CD4-positive, CD25-positive, alpha-beta regulatory T cell (primary cell): ENCODE results near the gene NAA35. TPM values are rescaled to one million over a fixed set of nuclear protein-coding genes. Genes with fewer than 3 reads are reported as not detected.

Experiments
- ATAC-seq, 2 donors: fragments of 150-1000 bp; cut with Tn5 transposase; one replicate each; pipeline ENCODE4 v1.10.0; 2021; ENCODE audit warnings: low read depth in 2 of 2, moderate number of reproducible peaks in 2 of 2, moderate library complexity in 1 of 2
- DNase-seq, 3 donors: peaks; one replicate each; pipeline versions ENCODE4 v3.0.0 to v3.0.0-alpha.2; 2012 to 2022; ENCODE audit warnings: mixed read lengths in 1 of 3
- H3K27ac ChIP-seq: one replicate; pipeline ENCODE4 v1.7.0; 2013; ENCODE audit warnings: mild to moderate bottlenecking, low read length; ENCODE audit not compliant: insufficient read depth, poor library complexity, severe bottlenecking
- H3K27me3 ChIP-seq: one replicate; pipeline ENCODE4 v1.7.0; 2013; ENCODE audit warnings: low read length; ENCODE audit not compliant: control insufficient read depth, insufficient read depth
- H3K36me3 ChIP-seq: one replicate; pipeline ENCODE4 v1.7.0; 2013; ENCODE audit warnings: mild to moderate bottlenecking, low read length, moderate library complexity; ENCODE audit not compliant: control insufficient read depth, insufficient read depth
- H3K4me1 ChIP-seq: 2 replicates; pipeline ENCODE4 v1.7.0; 2013; ENCODE audit warnings: mild to moderate bottlenecking, low read length; ENCODE audit not compliant: insufficient read depth, control insufficient read depth, poor library complexity, severe bottlenecking
- H3K4me3 ChIP-seq: one replicate; pipeline ENCODE4 v1.7.0; 2013; ENCODE audit warnings: low read depth, mild to moderate bottlenecking, low read length, moderate library complexity
- H3K9me3 ChIP-seq, 2 experiments: 1 replicate in 1 of 2; 2 replicates in 1 of 2; pipeline ENCODE4 v1.7.0; 2013; ENCODE audit warnings: low read length in 2 of 2, mild to moderate bottlenecking in 1 of 2, moderate library complexity in 1 of 2; ENCODE audit not compliant: control insufficient read depth in 2 of 2
- H3K27ac Mint-ChIP-seq, 3 donors: one replicate each; pipeline ENCODE4 v1.8.0; 2020 to 2022; ENCODE audit warnings: mild to moderate bottlenecking in 3 of 3, mixed read lengths in 3 of 3, moderate library complexity in 2 of 3
- H3K27me3 Mint-ChIP-seq: one replicate; pipeline ENCODE4 v1.8.0; 2022; ENCODE audit warnings: mild to moderate bottlenecking, mixed read lengths
- H3K36me3 Mint-ChIP-seq: one replicate; pipeline ENCODE4 v1.8.0; 2020; ENCODE audit warnings: mixed read lengths
- H3K4me1 Mint-ChIP-seq, 4 donors: one replicate each; pipeline ENCODE4 v1.8.0; 2020 to 2022; ENCODE audit warnings: mixed read lengths in 4 of 4, mild to moderate bottlenecking in 1 of 4
- H3K4me3 Mint-ChIP-seq, 4 donors: one replicate each; pipeline ENCODE4 v1.8.0; 2020 to 2022; ENCODE audit warnings: mild to moderate bottlenecking in 4 of 4, mixed read lengths in 4 of 4, moderate library complexity in 3 of 4
- H3K9me3 Mint-ChIP-seq, 7 donors: one replicate each; pipeline ENCODE4 v1.8.0; 2020 to 2022; ENCODE audit warnings: mixed read lengths in 7 of 7, mild to moderate bottlenecking in 3 of 7, moderate library complexity in 2 of 7
- polyA plus RNA-seq, 4 donors: library from polyadenylated mRNA; unstranded; fragments of 300-500 nt; fragmentation: Illumina TruSeq; gene quantifications; one replicate each; pipeline ENCODE4 v1.2.3, GENCODE V29; 2021
- total RNA-seq: library from RNA; stranded (reverse); gene quantifications from one replicate; pipeline ENCODE4 v1.2.3, GENCODE V29; 2022

Gene NAA35
- total and polyA plus RNA-seq, 5 donors from 2014 or later, result 12.3 to 21.6 (median 15.9) TPM

- H3K27me3 ChIP-seq, result no peaks in the 10 kb centered on the region
- H3K36me3 ChIP-seq, result peaks cover 44% of the 10 kb centered on the region
- Mint-ChIP-seq H3K27me3 (no peaks in the 10 kb centered on the region), H3K4me3 (peak overlapping the region in 1 of 4 donors; percentile 43), H3K36me3 (peaks cover 55% of the 10 kb centered on the region), H3K4me1 (peaks cover 29 to 57% (median 49%) of the 10 kb centered on the region in 4 donors), H3K9me3 (peaks cover 0 to 1% (median 0%) of the 10 kb centered on the region in 7 donors), H3K27ac (no peak overlapping the region)
- no peak overlapping the region for H3K27ac ChIP-seq
- no peak for ATAC-seq
- no peaks in the 10 kb centered on the region for H3K4me1 ChIP-seq
- no peak overlapping the region for H3K4me3 ChIP-seq
- no peak for DNase-seq
- no peaks in the 10 kb centered on the region for H3K9me3 ChIP-seq
Measured at GRCh38 chr9:85949586-85950335, 8.8 kb downstream of the NAA35 start.

GRCh38 chr9:85959955-85960354 is 19.0 kb downstream of the NAA35 start:
- peaks cover 8 to 21% (median 12%) of the 10 kb centered on the region in 4 donors for H3K4me1 Mint-ChIP-seq
- Histone ChIP-seq H3K36me3 (peaks cover 40% of the 10 kb centered on the region), H3K27ac (no peak overlapping the region), H3K4me1 (no peaks in the 10 kb centered on the region), H3K4me3 (no peak overlapping the region), H3K27me3 (no peaks in the 10 kb centered on the region), H3K9me3 (no peaks in the 10 kb centered on the region)
- no peaks in the 10 kb centered on the region for H3K27me3 Mint-ChIP-seq
- H3K36me3 Mint-ChIP-seq, result peaks cover 35% of the 10 kb centered on the region
- H3K9me3 Mint-ChIP-seq, result peaks cover 0 to 1% (median 0%) of the 10 kb centered on the region in 7 donors
- DNase-seq (no peak), ATAC-seq (no peak)
- no peak overlapping the region for H3K4me3 Mint-ChIP-seq
- no peak overlapping the region for H3K27ac Mint-ChIP-seq

GRCh38 chr9:85960688-85961093 is 19.7 kb downstream of the NAA35 start:
- no peaks in the 10 kb centered on the region for H3K4me1 ChIP-seq
- no peaks in the 10 kb centered on the region for H3K9me3 ChIP-seq
- no peaks in the 10 kb centered on the region for H3K27me3 ChIP-seq
- DNase-seq (no peak), ATAC-seq (no peak)
- no peak overlapping the region for H3K27ac ChIP-seq
- Mint-ChIP-seq H3K36me3 (peaks cover 42% of the 10 kb centered on the region), H3K27ac (no peak overlapping the region), H3K4me1 (peaks cover 7 to 22% (median 14%) of the 10 kb centered on the region in 4 donors), H3K27me3 (no peaks in the 10 kb centered on the region), H3K4me3 (no peak overlapping the region), H3K9me3 (peaks cover 0 to 1% (median 0%) of the 10 kb centered on the region in 7 donors)
- peaks cover 46% of the 10 kb centered on the region for H3K36me3 ChIP-seq
- no peak overlapping the region for H3K4me3 ChIP-seq

- Mint-ChIP-seq H3K4me1 (peaks cover 0 to 15% (median 10%) of the 10 kb centered on the region in 4 donors), H3K36me3 (peaks cover 41% of the 10 kb centered on the region), H3K27me3 (no peaks in the 10 kb centered on the region), H3K9me3 (no peaks in the 10 kb centered on the region), H3K27ac (no peak overlapping the region), H3K4me3 (no peak overlapping the region)
- Histone ChIP-seq H3K27ac (no peak overlapping the region), H3K4me3 (no peak overlapping the region), H3K27me3 (no peaks in the 10 kb centered on the region), H3K4me1 (no peaks in the 10 kb centered on the region), H3K36me3 (peaks cover 64% of the 10 kb centered on the region), H3K9me3 (no peaks in the 10 kb centered on the region)
- DNase-seq (no peak), ATAC-seq (no peak)
Measured at GRCh38 chr9:85964526-85964925, 23.6 kb downstream of the NAA35 start.

GRCh38 chr9:85964949-85965348 is 24.0 kb downstream of the NAA35 start:
- Mint-ChIP-seq H3K9me3 (no peaks in the 10 kb centered on the region), H3K27me3 (no peaks in the 10 kb centered on the region), H3K4me1 (peaks cover 0 to 15% (median 10%) of the 10 kb centered on the region in 4 donors), H3K27ac (no peak overlapping the region), H3K36me3 (peaks cover 45% of the 10 kb centered on the region), H3K4me3 (no peak overlapping the region)
- ATAC-seq (no peak), DNase-seq (no peak)
- H3K9me3 ChIP-seq, result no peaks in the 10 kb centered on the region
- H3K4me1 ChIP-seq, result no peaks in the 10 kb centered on the region
- no peaks in the 10 kb centered on the region for H3K27me3 ChIP-seq
- H3K4me3 ChIP-seq, result no peak overlapping the region
- no peak overlapping the region for H3K27ac ChIP-seq
- H3K36me3 ChIP-seq, result peaks cover 66% of the 10 kb centered on the region

- Histone ChIP-seq H3K36me3 (peaks cover 61% of the 10 kb centered on the region), H3K9me3 (no peaks in the 10 kb centered on the region)
- H3K27ac Mint-ChIP-seq, result no peak overlapping the region
Measured at GRCh38 chr9:85969727-85970126, 28.8 kb downstream of the NAA35 start.

GRCh38 chr9:85971731-85972130 is 30.8 kb downstream of the NAA35 start:
- H3K27me3 Mint-ChIP-seq, result no peaks in the 10 kb centered on the region
- Histone ChIP-seq H3K4me1 (no peaks in the 10 kb centered on the region), H3K9me3 (no peaks in the 10 kb centered on the region), H3K36me3 (peaks cover 60% of the 10 kb centered on the region), H3K27me3 (no peaks in the 10 kb centered on the region), H3K27ac (no peak overlapping the region), H3K4me3 (no peak overlapping the region)
- ATAC-seq (no peak), DNase-seq (no peak)
- H3K4me1 Mint-ChIP-seq, result peaks cover 0 to 23% (median 7%) of the 10 kb centered on the region in 4 donors
- H3K9me3 Mint-ChIP-seq, result no peaks in the 10 kb centered on the region
- H3K27ac Mint-ChIP-seq, result no peak overlapping the region
- peaks cover 56% of the 10 kb centered on the region for H3K36me3 Mint-ChIP-seq
- H3K4me3 Mint-ChIP-seq, result no peak overlapping the region

More at GRCh38 chr9:85969727-85970126, 28.8 kb downstream of the NAA35 start:
- Histone ChIP-seq H3K27ac (no peak overlapping the region), H3K4me1 (no peaks in the 10 kb centered on the region), H3K27me3 (no peaks in the 10 kb centered on the region), H3K4me3 (no peak overlapping the region)
- Mint-ChIP-seq H3K9me3 (no peaks in the 10 kb centered on the region), H3K4me3 (no peak overlapping the region), H3K4me1 (peaks cover 7 to 18% (median 8%) of the 10 kb centered on the region in 4 donors), H3K27me3 (no peaks in the 10 kb centered on the region), H3K36me3 (peaks cover 51% of the 10 kb centered on the region)
- DNase-seq, result no peak
- ATAC-seq, result no peak

- peaks cover 57% of the 10 kb centered on the region for H3K36me3 ChIP-seq
- H3K4me1 Mint-ChIP-seq, result peaks cover 0 to 24% (median 7%) of the 10 kb centered on the region in 4 donors
- H3K27me3 Mint-ChIP-seq, result no peaks in the 10 kb centered on the region
- ATAC-seq, result no peak
- no peaks in the 10 kb centered on the region for H3K4me1 ChIP-seq
- no peaks in the 10 kb centered on the region for H3K9me3 Mint-ChIP-seq
- H3K4me3 ChIP-seq, result no peak overlapping the region
- H3K4me3 Mint-ChIP-seq, result no peak overlapping the region
- no peak overlapping the region for H3K27ac ChIP-seq
- no peak for DNase-seq
- peaks cover 61% of the 10 kb centered on the region for H3K36me3 Mint-ChIP-seq
- H3K27ac Mint-ChIP-seq, result peak overlapping the region in 1 of 3 donors; percentile 1
- no peaks in the 10 kb centered on the region for H3K27me3 ChIP-seq
- no peaks in the 10 kb centered on the region for H3K9me3 ChIP-seq
Measured at GRCh38 chr9:85973238-85973637, 32.3 kb downstream of the NAA35 start.
